HG02943 (cell line): Measurements from ENCODE around the gene XRCC1.
"Not testable (repeated sequence)": the region's sequence is repeated elsewhere in the genome, so short reads cannot be mapped to it uniquely, and the experiment has no call there.

ENCODE experiments used
- ATAC-seq: cut with Tn5 transposase; IDR thresholded peaks from one replicate; pipeline ENCODE4 v1.9.1; 2021; ENCODE audit warnings: mild to moderate bottlenecking, low read depth, moderate library complexity; ENCODE audit not compliant: unreplicated experiment

The XRCC1 gene

DNA sequence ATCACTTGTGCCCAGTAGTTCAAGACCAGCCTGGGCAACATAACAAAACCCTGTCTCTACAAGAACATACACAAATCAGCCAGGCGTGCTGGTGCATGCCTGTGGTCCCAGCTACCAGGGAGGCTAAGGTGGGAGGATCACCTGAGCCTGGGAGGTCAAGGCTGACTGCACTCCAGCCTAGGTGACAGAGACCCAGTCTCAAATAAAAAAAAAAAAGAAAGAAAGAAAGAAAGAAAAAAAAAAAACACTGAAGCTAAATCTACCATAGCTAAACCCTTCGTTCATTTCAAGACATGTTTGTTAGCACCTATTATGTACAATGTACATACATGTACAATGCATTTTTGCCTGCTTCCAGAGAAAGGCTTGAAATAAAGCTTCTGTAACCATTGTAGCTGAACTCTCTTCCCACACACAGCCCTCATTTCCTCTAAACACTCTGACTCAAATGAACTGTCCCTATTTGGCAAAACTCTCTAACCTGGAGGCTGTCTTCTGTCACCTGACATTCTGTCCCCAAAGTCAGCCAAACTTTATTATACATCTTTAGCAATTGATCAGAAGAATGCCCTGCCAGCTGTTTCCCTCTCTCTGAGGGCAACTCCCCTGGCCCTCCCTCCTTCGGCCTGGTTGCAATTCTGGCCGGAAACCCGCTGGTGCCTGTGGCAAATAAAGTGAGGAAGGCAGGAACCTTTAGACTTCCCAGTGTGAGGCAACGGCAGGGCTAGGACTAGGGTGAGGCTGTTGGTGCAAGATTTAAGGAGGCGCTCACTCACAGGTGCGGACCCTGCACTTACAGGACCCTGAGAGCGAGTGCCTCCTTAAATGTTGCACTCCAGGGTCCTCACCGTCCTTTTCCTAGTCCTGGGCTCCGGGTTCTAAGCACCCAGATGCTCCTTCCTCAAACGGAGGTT is 50.1 kb downstream of the XRCC1 start:
- ATAC-seq = no peak

GRCh38 chr19:43523696-43524095 is 51.6 kb downstream of the XRCC1 start:
- not testable (repeated sequence) for ATAC-seq

GRCh38 chr19:43522929-43523328 is 52.4 kb downstream of the XRCC1 start:
- ATAC-seq = no peak

GRCh38 chr19:43519436-43520088 is 55.8 kb downstream of the XRCC1 start:
- no peak for ATAC-seq

GRCh38 chr19:43518051-43518450 is 57.3 kb downstream of the XRCC1 start:
- no peak for ATAC-seq

DNA sequence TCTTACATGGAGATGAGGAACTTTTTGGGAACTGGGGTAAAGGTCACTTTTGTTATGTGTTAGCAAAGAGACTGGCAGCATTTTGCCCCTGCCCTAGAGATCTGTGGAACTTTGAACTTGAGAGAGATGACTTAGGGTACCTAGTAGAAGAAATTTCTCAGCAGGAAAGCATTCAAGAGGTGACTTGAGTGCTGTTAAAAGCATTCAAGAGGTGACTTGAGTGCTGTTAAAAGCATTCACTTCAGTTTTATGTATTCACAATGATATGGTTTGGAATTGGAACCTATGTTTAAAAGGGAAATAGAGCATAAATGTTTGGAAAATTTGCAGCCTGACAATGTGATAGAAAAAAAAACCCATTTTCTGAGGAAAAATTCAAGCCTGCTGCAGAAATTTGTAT is 62.9 kb downstream of the XRCC1 start:
- not testable (repeated sequence) for ATAC-seq

DNA sequence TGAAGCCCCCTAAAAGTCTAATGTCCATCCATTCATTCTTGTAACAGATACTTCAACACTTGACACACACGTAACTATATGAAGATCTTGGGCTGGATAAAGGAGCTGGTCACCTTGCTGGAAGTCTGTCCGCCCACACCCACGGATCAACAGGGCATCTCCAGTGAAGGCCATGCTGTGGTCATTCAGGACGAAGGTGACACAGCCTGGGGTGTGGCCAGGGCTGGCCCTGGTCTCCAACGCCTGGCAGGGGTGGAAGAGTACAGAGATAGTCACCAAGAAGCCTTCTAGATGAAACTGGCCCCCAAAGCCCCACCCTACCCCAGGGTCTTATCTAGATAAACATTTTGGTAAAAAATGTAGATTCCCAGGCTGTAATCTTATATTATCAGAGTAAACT is 64.0 kb downstream of the XRCC1 start:
- ATAC-seq = no peak

- ATAC-seq = no peak
These were observed 64.6 kb downstream of the XRCC1 start for GRCh38 chr19:43510713-43511112.

GRCh38 chr19:43507880-43508279 is 67.4 kb downstream of the XRCC1 start:
- ATAC-seq = no peak

GRCh38 chr19:43506629-43507028 is 68.7 kb downstream of the XRCC1 start:
- ATAC-seq = no peak

DNA sequence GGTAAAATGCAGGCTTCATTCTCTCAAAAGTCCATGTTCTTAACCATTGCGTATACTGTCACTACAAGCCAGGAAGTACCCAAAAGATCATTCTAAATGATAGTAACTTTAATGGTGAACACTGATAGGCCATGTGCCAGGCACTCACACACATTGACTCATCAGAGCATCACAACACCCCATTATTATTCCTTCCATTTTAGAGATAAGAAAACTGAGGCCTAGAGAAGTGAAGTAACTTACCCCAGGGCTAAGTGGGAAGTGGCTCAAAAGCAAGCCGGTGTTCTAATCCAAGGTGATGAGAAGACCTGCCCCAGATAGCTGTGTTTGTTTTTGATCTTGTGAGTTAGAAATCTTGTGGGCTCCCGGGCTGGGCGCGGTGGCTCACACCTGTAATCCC is 69.4 kb downstream of the XRCC1 start:
- no peak for ATAC-seq

DNA sequence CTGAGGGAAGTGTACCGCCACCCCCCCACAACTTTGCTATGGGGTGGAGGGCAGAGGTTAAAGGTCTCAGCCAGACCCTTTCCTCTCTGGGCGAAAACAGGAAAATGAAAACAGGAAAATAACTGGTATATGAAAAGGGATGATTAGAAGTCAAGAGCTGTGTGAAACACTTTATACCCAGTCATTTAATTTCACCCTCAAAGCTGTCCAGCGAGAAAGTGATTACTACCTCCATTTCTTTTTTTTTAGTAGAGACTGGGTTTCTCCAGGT is 70.2 kb downstream of the XRCC1 start:
- no peak for ATAC-seq

GRCh38 chr19:43504426-43505185 is 70.7 kb downstream of the XRCC1 start, which contains the start of gene PHLDB3:
Gene PHLDB3, minus strand, starts transcription at chr19:43504746. Its CDS starts 628 bp downstream, at chr19:43504118.
- ATAC-seq = peak; percentile 13

- peak; percentile 86 for ATAC-seq
These were observed 71.6 kb downstream of the XRCC1 start for GRCh38 chr19:43503501-43504425.

DNA sequence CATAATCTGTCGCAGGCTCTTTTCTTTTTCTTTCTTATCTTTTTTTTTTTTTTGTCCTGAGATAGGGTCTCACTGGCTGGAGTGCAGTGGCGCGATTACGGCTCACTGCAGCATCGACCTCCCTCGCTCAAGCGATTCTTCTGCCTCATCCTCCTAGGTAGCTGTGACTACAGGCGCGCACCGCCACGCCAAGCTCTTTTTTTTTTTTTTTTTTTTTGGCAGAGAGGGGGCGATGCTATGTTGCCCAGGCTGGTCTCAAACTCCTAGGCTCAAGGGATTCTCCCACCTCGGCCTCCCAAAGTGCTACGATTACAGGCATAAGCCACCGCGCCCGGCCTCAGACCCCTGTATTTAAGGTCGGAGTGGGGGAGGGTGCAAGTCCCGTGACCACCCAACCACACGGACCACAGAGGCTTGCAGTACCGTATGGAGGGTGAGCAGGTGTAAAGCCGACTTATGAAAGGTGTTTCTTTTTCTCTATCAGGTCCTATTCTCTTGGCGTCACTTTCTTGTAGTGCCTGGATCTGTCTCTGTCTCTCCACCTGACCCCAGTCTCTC is 72.8 kb downstream of the XRCC1 start:
- no peak for ATAC-seq

DNA sequence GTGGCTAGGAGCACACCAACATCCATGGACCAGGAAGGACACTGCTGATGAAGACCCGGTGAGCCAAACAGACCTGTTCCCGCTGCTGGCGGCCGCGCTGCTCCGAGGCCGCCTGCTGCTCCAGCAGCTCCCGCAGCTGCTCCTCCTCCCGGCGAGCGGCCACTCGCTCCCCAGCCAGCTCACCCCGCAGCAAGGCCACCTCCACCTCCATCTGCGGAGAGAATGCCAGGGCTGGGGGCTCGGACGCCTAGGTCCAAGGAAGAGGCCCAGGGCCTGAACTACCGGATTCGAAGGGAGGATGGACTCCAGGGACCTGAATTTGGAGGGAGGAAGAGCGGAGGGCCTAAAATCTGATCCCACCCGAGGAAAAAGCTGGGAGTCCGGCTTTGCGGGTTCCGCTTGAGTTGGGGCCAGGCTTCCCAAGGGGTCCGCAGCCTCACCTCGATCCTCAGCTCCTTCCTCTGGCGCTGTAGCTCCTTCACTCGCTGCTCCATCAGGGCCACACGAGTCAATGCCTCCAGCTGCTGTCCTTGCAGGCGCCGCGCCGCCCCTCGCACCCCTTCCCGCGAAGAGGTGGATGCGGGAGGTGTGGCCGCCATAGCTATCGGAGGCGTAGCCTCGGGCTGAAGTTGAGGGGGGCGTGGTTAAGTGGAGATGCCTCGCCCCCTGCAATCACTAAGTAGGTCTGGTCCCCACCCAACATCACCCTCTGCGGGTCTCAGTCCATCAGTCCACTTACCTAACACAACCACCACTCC is 73.5 kb downstream of the XRCC1 start:
- ATAC-seq = no peak

- no peak for ATAC-seq
These were observed 76.3 kb downstream of the XRCC1 start for GRCh38 chr19:43499042-43499441.

- ATAC-seq = no peak
These were observed 77.0 kb downstream of the XRCC1 start for GRCh38 chr19:43498233-43498842.

DNA sequence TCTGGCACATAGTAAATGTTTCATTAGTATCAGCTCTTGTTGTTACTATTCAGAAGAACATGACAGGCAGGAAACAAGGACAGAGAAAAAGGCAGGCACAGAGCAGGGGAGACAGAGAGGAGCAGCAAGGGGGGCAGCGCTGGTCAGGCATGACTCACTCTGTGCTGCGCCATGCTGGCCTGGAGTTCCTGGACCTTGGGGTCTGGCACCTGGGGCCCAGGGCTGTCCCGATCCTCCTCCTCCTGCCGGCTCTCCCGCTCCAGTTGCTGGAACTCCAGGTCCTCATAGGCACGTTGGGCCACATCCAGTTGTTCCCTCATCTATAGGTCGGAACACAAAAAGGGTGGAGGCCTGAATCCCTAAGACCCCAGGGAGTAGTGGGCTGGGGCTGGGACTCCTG is 78.4 kb downstream of the XRCC1 start:
- ATAC-seq = no peak
